Activated gamma-delta T cell (primary cell): ENCODE data around the gene DCC.

Experiments used
- DNase-seq: peaks from one replicate; lab custom pipeline; 2025; lab: John Stamatoyannopoulos, UW
- total RNA-seq, 2 donors: gene quantifications; one replicate each; lab custom pipeline; 2026; lab: John Stamatoyannopoulos, UW

Gene DCC
- 0 to 0.17 reads per million in 2 donors for total RNA-seq

DNA sequence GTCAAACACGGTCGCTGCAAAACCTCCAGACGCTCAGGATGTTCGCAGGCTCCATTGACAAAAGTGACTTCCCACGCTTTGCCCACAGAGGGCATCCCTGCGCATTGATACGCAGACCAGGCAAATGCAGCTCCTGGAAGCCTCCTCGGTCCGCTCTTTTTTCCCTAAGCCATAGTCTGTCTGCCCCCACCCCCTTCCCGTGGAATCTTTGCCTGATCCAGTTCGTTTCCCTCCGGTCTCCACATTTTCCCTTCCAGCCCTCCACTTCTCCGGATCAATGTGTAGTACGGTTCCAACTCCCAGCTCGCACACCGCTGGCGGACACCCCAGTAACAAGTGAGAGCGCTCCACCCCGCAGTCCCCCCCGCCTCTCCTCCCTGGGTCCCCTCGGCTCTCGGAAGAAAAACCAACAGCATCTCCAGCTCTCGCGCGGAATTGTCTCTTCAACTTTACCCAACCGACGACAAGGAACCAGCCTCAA lies at the start of gene DCC:
DCC (plus strand) TSS at position 307 of the 481 bp plus-strand sequence. CDS start 591 bp downstream, outside the sequence.
- DNase-seq = no peak

GRCh38 chr18:52310651-52311050 lies 29.3 kb upstream of the DCC start:
- DNase-seq = no peak

DNA sequence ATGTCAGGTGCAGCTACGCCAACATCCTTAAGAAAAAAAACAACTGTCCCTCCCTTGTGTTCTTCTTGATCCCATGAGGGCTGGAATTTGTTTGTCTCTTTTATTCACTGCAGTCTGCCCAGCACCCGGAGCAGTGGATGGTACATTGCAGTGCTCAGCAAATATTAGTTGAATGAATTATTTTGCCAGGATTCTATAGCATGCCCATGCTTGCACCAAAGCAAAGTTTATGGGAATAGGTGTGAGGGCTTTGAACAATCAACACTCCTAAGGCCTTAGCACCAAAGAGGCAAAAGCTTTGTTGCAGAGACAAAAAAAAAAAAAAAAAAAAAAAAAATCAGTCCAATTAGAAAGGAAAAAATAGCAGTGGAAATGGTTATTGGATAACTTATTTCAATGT lies 28.7 kb upstream of the DCC start:
- no peak for DNase-seq

DNA sequence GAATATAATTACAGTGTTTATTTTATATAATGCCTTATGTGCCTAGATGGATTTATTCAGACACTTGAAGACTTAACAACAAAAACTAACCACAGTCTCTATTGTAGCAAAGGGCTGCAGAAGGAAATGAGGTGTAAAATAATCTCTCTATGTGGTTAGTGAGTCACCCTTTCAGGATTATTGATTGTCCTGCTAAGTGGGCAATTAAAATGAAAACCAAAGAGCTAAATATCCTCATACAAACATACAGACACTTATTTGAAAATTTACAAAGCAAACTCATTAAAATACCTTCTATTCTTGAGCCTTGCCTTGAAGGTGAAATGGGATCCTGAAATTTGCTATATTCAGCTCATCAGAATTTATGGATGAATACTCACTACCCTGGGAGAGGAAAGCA lies 27.7 kb upstream of the DCC start:
- no peak for DNase-seq

GRCh38 chr18:52313213-52313612 lies 26.8 kb upstream of the DCC start:
- DNase-seq = no peak

DNA sequence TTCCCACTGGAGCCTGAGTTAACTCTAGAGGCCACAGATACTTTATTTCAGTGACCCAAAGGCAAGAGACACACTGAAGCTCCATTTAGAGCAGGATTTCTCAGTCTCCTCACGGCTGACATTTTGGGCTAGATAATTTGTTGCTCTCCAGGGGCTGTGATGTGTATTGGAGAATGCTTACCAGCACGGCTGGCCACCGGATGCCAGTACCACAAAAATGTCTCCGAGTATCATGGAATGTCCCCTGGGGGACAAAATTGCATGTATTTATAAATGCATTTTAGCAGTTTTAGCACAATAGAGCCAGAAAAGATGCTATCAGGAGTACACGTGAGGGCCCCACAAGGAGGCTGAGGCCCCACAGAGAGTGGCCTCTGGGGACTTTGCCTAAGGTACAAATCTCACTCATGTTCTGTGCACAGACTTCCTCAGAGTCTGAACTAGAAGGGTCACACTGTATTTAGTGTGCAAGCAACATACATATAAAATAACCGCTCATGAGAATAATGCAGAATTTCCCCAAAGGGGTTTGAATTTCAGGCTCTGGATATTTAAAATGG lies 20.5 kb upstream of the DCC start:
- DNase-seq = no peak

GRCh38 chr18:52322307-52322706 lies 17.7 kb upstream of the DCC start:
- DNase-seq = no peak

DNA sequence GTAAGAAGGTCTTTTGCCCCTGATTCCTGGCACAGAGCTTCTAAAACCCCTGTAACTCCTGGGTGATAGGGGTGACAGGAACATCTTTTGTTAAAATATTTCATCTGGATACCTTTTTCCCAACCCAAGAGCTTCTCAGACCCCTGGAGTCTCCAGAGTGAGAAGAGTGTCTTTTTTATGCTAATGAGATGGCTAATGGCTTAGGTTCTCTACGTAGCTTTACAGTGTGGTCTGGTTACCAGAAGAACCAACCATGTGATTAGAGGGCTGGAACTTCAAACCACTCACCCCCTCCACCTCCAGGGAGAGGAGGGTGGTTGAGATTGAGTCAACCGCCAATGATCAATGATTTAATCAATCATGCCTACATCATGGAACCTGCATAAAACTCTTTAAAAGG lies 16.2 kb upstream of the DCC start:
- no peak for DNase-seq

GRCh38 chr18:52325997-52326396 lies 14.0 kb upstream of the DCC start:
- DNase-seq = no peak

DNA sequence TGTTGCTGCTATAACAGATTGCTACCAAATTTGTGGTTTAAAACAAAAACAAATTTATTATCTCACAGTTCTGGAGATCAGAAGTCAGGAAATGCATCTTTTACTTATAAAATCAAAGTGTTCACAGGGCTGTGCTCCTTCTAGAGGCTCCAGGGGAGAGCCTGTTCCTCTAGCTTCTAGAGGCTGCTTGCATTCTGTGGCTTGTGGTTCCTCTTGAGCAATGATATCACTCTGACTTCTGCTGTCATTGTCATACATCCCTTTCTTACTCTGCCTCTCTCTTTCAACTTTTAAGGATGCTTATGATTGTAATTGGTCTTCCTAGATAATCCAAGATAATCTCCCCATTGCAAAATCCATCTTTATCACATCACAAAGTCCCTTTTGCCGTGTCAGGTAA lies 6.1 kb upstream of the DCC start:
- no peak for DNase-seq

- no peak for DNase-seq
Observed at GRCh38 chr18:52334307-52334706, 5.7 kb upstream of the DCC start.

DNA sequence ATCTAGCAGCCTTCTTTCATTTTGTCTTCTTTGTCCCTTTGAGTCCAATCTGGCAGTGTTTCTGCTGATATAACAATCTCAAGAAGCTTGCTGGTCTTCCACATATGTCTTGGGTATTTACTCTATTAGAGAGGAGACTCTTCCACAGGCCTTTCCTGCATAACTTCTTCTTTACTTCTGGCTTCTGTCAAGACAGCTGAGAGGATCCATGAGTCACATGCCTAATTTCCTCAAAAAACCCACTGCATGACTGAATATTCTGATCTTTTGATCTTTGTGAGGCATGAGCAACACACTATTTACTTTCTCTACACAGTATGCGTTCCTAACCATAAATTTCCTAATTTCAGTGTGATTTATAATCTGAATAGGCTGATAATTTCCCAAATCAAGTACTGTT lies 5.1 kb upstream of the DCC start:
- no peak for DNase-seq

DNA sequence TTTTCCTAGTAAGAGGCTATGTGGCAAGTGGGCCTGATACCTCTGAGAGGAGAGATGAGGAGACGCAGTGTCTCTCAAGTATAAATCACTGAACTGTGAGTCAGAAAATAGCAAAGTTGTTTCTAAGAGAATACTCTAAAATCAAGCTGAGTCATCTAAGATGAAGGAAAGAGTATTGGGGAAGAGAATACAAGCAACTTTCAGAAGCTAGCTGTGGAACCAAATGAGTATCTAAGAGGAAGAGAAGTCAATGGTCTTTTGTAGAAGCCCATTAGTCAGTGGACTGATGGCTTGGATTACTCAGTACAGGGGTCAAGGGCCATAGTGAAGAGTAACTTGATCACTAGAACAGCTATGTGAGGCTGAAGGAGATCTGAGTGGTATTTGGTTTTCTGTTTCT lies 2.7 kb upstream of the DCC start:
- DNase-seq = no peak

- DNase-seq = no peak
Observed at GRCh38 chr18:52340406-52341102, 557 bp downstream of the DCC start.

GRCh38 chr18:52341103-52341432 lies 1.1 kb downstream of the DCC start:
- no peak for DNase-seq

GRCh38 chr18:52341608-52342381 lies 1.8 kb downstream of the DCC start:
- no peak for DNase-seq

DNA sequence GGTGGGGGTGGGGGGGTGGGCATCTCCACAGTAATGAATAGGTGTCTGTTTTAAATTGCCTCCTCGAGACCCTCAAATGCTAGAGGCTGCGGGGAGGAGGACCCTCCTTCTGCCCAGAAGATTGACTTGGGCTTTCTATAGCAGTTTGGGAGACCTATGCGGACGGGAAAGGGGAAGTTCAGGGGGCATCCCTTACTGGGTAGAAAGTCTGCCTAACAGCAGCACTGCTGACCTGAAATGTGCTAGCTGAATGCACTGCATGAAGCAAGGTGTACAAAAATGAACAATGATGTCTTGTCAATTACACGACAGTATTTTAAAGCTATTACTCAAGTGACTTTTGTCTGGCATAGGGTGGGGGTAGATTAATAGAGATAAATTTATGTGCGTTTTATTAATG lies 2.5 kb downstream of the DCC start:
- no peak for DNase-seq

DNA sequence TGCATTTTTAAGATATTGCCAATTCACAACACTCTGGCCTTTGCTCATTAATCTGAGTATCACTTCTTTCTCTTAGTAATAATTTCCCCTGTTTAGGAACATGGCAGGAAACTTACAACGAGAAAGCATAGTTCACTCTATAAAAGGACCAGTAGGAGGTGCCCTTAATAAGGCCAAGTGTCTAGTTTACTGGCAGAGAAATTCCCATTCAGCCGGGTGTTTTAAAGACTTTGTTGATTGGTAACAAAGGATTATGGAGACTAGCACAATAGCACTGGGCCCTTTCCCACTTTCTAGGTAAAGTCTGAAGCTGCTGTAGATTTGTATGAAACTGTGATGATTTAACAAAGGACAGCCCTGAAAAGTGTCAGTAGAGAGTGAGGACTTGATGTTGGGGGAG lies 3.1 kb downstream of the DCC start:
- no peak for DNase-seq

DNA sequence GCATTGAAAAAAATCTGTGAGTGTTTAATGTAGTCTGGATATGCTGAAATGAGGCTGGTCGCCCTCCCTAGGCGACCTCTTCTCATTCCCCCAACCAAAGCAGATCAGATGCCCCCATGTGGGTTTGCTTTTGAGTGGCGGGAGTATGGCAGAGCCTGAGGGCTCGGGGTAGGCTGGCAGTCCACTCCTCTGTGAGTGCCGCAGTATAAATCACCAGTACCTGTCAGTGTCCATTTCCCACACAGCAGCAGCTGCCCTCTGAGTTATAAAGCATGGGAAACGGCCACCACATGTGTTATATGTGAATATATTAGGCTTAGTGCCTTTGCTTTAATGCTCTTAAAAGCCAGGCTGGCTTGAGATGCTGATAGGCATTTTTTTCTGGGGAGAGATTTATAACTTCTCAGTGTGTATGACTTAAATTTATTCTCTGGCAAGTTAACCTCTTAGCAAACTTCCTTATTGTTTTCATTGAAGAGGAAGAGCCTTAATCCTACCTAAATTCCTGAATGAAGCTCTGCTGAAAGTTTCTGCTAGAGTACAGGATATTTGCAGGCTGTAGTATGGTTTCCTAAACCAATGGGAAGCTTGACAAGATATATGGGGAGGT lies 3.8 kb downstream of the DCC start:
- DNase-seq = no peak

DNA sequence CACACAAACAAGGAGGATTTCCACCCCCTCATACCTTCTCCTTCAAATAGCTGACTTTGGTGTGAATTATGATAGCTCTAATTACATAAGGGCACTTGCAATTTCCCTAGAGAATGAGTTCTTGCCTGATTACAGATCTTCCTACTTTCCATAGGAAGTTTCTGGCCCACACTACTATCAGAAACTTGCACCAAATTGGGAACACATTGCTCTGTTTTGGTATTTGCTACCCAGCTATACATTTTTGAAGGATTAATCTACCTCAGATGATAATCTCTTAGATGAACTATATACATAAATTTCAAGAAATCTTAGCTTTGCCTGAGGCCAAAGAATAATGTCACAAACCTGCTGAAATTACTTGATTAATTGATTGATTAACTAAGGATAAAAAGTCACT lies 4.9 kb downstream of the DCC start:
- DNase-seq = no peak

DNA sequence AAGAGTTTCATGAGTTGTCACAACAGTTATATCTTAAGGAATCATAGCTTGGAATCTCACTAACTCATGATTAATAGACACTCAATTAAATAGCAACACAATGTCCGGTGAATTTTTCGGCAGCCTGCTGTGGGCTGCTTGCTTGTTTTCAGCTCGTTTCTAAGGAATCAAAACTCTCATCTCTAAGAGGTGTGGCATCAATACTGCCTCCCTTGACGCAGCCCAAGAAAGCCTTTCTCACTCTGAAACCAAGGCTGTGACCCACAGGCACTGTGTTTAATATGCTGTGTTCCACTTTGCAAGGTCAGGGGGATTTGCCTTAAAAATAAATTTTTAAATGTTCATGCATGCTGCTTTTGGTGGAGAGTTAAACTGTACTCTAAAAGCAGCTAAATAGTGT lies 5.4 kb downstream of the DCC start:
- no peak for DNase-seq

GRCh38 chr18:52348209-52348608 lies 8.2 kb downstream of the DCC start:
- no peak for DNase-seq

GRCh38 chr18:52349498-52349897 lies 9.5 kb downstream of the DCC start:
- DNase-seq = no peak
